NCI-H69 (cell line): ENCODE data around the gene HDAC7.

Experiments
- DNase-seq: peaks from one replicate; lab custom pipeline; 2025; lab: John Stamatoyannopoulos, UW

HDAC7 gene

GRCh38 chr12:47746073-47746472 lies 73.6 kb downstream of the HDAC7 start:
- no peak for DNase-seq

GRCh38 chr12:47745485-47746041 lies 74.1 kb downstream of the HDAC7 start:
- DNase-seq: no peak

- no peak for DNase-seq
These were observed 74.8 kb downstream of the HDAC7 start for GRCh38 chr12:47744778-47745436.

- peak; percentile 90 for DNase-seq
These were observed 75.6 kb downstream of the HDAC7 start for GRCh38 chr12:47744005-47744651.

- no peak for DNase-seq
These were observed 76.3 kb downstream of the HDAC7 start for GRCh38 chr12:47743311-47743860.

GRCh38 chr12:47742253-47742825 lies 77.4 kb downstream of the HDAC7 start:
- peak; percentile 65 for DNase-seq

DNA sequence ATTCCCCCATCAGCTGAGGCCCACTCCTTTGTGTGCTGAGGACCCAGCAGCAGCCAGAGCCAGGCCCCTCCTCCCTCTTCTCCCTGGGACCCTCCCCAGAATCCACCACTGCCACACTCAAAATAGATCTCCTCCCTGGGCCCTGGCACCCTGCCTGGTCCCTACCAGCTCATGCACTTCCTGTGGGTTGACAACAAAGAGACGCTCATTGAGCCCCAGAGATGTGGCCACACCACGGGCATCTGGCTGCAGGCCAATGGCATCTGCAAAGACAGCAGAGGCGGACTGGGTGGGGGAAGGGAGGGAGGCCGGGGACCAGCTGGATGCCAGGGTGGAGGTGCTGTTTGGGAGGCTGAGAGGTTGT lies 78.4 kb downstream of the HDAC7 start:
- DNase-seq: peak; percentile 99

GRCh38 chr12:47740606-47741339 lies 78.9 kb downstream of the HDAC7 start:
- DNase-seq: peak; percentile 66

DNA sequence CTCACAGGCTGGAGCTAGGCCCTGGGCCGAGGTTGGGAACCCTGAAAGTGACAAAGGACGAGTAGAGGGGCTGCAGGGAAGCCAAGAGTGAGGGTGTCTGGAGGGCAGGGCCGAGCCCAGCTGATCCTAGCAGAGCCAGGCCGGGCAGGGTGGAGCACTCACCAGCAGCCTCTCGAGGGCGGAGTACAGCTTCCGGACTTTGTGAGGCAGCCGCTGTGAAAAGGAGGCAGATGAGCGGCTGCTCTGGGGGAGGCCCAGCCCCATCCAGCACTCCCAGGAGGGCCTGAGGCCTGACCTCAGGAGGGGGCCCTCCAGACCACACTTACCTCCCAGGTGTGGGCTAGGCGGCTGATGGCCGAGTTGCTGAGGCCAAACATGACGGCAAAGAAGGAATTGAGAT lies 79.7 kb downstream of the HDAC7 start:
- DNase-seq: peak; percentile 19

DNA sequence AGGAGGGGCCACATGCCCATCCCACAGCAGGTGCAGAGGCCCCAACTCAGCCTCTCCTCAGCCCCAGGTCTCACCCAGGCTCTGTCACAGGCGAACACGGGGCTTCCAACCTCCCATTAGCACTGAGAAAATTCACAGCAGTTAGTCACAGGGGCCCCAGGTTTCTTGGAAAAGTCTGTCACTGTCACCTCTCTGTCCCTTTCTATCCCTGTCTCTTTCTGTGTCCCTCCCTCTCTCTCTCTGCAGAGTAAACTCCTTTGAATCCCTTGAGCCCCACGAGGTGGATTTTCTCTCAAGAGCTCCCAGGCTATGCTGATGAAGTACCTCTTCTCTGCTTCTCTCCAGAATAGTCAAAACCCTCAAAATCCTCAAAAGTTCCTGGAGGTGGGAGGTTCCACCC lies 80.4 kb downstream of the HDAC7 start:
- no peak for DNase-seq

- DNase-seq: no peak
These were observed 81.6 kb downstream of the HDAC7 start for GRCh38 chr12:47737936-47738594.

DNA sequence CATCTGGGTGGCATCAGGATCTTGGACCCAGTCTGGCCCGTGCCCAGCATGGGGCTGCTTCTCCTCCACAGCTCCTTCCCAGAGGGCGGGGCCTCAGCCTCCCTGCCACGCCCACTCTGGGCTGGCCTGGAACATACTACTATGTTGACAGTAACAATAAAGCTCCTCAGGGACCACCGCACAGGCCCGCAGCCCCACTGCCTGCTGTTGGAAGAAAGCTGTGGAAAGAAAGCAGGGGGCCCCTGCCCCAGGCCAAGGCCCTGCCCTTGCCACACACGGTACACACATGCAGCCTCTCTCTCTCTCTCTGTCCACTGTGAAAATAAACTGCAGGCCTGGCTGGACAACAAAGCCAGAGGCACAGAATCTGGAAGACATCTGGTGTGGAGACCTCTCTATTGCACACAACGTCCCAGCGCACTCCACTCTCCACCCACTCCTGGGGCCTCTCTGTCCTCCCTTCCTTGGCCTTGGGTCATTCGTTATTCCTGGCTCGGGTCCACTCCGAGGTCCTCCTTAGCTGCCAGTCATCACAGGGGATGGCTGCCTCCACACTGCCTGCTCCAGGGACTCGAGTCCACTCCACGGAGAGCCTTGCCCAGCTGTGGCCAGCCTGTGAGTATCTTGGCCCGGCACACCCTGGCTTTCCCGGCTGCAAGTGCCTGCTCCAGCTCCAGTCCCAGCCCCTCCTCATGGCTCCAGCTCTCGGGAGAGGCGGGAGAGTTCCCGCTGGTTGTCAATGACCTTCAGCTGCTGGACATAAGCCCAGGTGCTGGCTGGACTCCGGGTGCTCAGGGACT lies 82.6 kb downstream of the HDAC7 start:
- DNase-seq: peak; percentile 35

- DNase-seq: peak; percentile 12
These were observed 83.5 kb downstream of the HDAC7 start for GRCh38 chr12:47736216-47736615.

- no peak for DNase-seq
These were observed 84.1 kb downstream of the HDAC7 start for GRCh38 chr12:47735649-47736048.

DNA sequence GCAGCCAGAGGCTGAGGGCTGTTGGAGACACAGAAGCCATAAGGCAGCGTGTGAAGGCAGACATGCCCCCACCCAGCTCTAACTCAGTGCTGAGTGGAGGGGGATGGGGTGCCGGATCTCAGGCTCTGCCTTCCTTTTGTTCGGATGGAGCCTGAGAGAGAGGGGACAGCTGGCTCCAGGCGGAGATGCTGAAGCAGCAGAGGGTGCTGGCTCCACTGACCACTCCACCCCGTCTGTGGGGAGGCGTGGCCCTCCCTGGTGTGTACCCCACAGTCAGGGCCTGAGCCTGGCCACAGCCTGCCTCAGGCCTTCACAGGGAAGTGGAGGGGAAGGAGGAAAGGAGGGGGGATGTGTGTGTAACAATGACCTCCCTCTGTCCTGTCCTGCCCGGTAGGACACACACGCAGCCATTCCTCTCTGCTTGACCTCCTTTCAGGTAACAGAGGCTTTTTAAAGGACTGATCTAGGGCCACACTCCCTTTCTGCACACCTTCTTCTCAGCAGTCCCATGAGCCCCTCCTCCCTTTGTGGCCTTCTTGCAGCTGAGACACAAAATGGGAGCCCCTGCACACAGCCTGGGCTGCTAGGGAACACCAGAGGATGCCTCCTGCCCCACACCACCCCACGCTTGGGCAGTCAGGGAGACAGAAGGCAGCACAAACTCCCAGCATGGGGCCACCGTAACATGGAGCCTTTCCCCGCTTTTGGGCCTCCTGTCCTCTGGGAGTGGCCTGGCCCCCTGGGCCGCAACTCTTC lies 84.8 kb downstream of the HDAC7 start:
- peak; percentile 85 for DNase-seq

DNA sequence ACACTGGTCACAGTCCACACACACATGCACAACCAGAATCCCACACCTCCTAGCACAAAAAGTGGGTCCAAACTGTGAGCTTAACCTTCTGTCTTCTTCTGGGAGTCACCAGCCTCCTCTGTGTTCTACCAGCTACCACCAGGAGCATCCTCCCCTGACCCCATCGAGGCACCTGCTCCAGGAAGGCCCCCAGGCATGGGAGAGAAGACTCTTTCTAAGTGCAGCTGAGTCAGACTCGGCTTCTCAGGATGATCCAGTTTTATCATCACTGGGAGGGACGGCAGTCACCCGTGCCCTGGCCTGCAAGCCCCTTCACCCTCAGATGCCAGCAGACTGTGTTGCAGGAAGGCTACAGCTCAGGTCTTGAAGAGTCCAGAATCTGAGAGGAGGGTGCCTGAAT lies 86.6 kb downstream of the HDAC7 start:
- DNase-seq: no peak
